ENCODE data around the gene TCEAL1.
"Not testable (repeated sequence)": the region's sequence is repeated elsewhere in the genome, so short reads cannot be mapped to it uniquely, and the experiment has no call there.

The TCEAL1 gene

GRCh38 chrX:103635436-103635835 is 6.7 kb downstream of the TCEAL1 start:
- no peak for DNase-seq (ENCODE audit: low read depth in 2 of 2)

GRCh38 chrX:103637604-103638338 is 9.0 kb downstream of the TCEAL1 start:
- no peak for DNase-seq (ENCODE audit: low read depth in 2 of 2)

- not testable (repeated sequence) for DNase-seq (ENCODE audit: low read depth in 2 of 2)
These were observed 9.9 kb downstream of the TCEAL1 start for GRCh38 chrX:103638479-103639346.

GRCh38 chrX:103640401-103641155 is 11.8 kb downstream of the TCEAL1 start:
- DNase-seq (ENCODE audit: low read depth in 2 of 2) = no peak

GRCh38 chrX:103644125-103644524 is 15.3 kb downstream of the TCEAL1 start:
- no peak for DNase-seq (ENCODE audit: low read depth in 2 of 2)

GRCh38 chrX:103647630-103648029 is 18.9 kb downstream of the TCEAL1 start:
- DNase-seq (ENCODE audit: low read depth in 2 of 2) = no peak

GRCh38 chrX:103651151-103651773 is 22.5 kb downstream of the TCEAL1 start:
- DNase-seq (ENCODE audit: low read depth in 2 of 2) = no peak

GRCh38 chrX:103655230-103656000 is 26.6 kb downstream of the TCEAL1 start:
- not testable (repeated sequence) for DNase-seq (ENCODE audit: low read depth in 2 of 2)

GRCh38 chrX:103656617-103657016 is 27.8 kb downstream of the TCEAL1 start:
- no peak for DNase-seq (ENCODE audit: low read depth in 2 of 2)

GRCh38 chrX:103657066-103657465 is 28.3 kb downstream of the TCEAL1 start:
- not testable (repeated sequence) for DNase-seq (ENCODE audit: low read depth in 2 of 2)

GRCh38 chrX:103658681-103659433 is 30.1 kb downstream of the TCEAL1 start:
- no peak for DNase-seq (ENCODE audit: low read depth in 2 of 2)

GRCh38 chrX:103659460-103659859 is 30.7 kb downstream of the TCEAL1 start:
- not testable (repeated sequence) for DNase-seq (ENCODE audit: low read depth in 2 of 2)

- DNase-seq (ENCODE audit: low read depth in 2 of 2) = no peak
These were observed 35.4 kb downstream of the TCEAL1 start for GRCh38 chrX:103663981-103664762.

- DNase-seq (ENCODE audit: low read depth in 2 of 2) = no peak
These were observed 37.7 kb downstream of the TCEAL1 start for GRCh38 chrX:103666202-103667107.

GRCh38 chrX:103669745-103670144 is 41.0 kb downstream of the TCEAL1 start:
- no peak for DNase-seq (ENCODE audit: low read depth in 2 of 2)

GRCh38 chrX:103674531-103675454 is 46.0 kb downstream of the TCEAL1 start:
- no peak for DNase-seq (ENCODE audit: low read depth in 2 of 2)

All from stimulated activated CD4-positive, alpha-beta T cell treated with anti-CD3 and anti-CD28 coated beads, Interleukin-15, amount 100 ng/mL, for 48 hours (primary cell).